ENCODE results near the gene MAEA.

The MAEA gene

GRCh38 chr4:1380368-1381151, 90.9 kb downstream of the MAEA start:
- no peak overlapping the region for H3K27ac ChIP-seq (ENCODE audit: low read depth, low read length)
- H3K9me3 ChIP-seq (ENCODE audit: control insufficient read depth, insufficient read depth, low read length) = no peaks in the 10 kb centered on the region
- H4K20me1 ChIP-seq (ENCODE audit: control insufficient read depth, insufficient read depth, low read depth, low read length) = no peaks in the 10 kb centered on the region
- TF ChIP-seq EZH2phosphoT487 (IDR thresholded peaks at IDR 0.05; ENCODE audit: borderline replicate concordance, low read length) = no peak
- TF ChIP-seq CTCF (IDR thresholded peaks at IDR 0.05; ENCODE audit: low read depth, low read length, poor library complexity, severe bottlenecking) = no peak
- H3K4me2 ChIP-seq (ENCODE audit: low read length) = no peak overlapping the region
- no peaks in the 10 kb centered on the region for H3K4me1 ChIP-seq (ENCODE audit: control insufficient read depth, low read length)
- H3K79me2 ChIP-seq (ENCODE audit: control insufficient read depth, low read length) = no peaks in the 10 kb centered on the region
- no peak overlapping the region for H3K4me3 ChIP-seq (ENCODE audit: low read length)
- no peaks in the 10 kb centered on the region for H3K36me3 ChIP-seq (ENCODE audit: control insufficient read depth, low read length)
- no peaks in the 10 kb centered on the region for H3K9me2 ChIP-seq (replicated peaks; ENCODE audit: control insufficient read depth, low read length)
- no peaks in the 10 kb centered on the region for H3K27me3 ChIP-seq (ENCODE audit: control insufficient read depth, low read length)
- H3F3A ChIP-seq (ENCODE audit: control insufficient read depth, insufficient read depth) = no peaks in the 10 kb centered on the region

- no peaks in the 10 kb centered on the region for H3K27me3 ChIP-seq (ENCODE audit: control insufficient read depth, low read length)
- TF ChIP-seq CTCF (IDR thresholded peaks at IDR 0.05; ENCODE audit: low read depth, low read length, poor library complexity, severe bottlenecking) = no peak
- no peak for TF ChIP-seq EZH2phosphoT487 (IDR thresholded peaks at IDR 0.05; ENCODE audit: borderline replicate concordance, low read length)
- H3K4me3 ChIP-seq (ENCODE audit: low read length) = no peak overlapping the region
- H3F3A ChIP-seq (ENCODE audit: control insufficient read depth, insufficient read depth) = no peaks in the 10 kb centered on the region
- H3K4me2 ChIP-seq (ENCODE audit: low read length) = no peak overlapping the region
- no peaks in the 10 kb centered on the region for H4K20me1 ChIP-seq (ENCODE audit: control insufficient read depth, insufficient read depth, low read depth, low read length)
- H3K27ac ChIP-seq (ENCODE audit: low read depth, low read length) = no peak overlapping the region
- H3K9me2 ChIP-seq (replicated peaks; ENCODE audit: control insufficient read depth, low read length) = no peaks in the 10 kb centered on the region
- no peaks in the 10 kb centered on the region for H3K9me3 ChIP-seq (ENCODE audit: control insufficient read depth, insufficient read depth, low read length)
- no peaks in the 10 kb centered on the region for H3K4me1 ChIP-seq (ENCODE audit: control insufficient read depth, low read length)
- H3K36me3 ChIP-seq (ENCODE audit: control insufficient read depth, low read length) = no peaks in the 10 kb centered on the region
- no peaks in the 10 kb centered on the region for H3K79me2 ChIP-seq (ENCODE audit: control insufficient read depth, low read length)
These were observed 91.5 kb downstream of the MAEA start for GRCh38 chr4:1381181-1381621.

- Histone ChIP-seq H3K27me3 (ENCODE audit: control insufficient read depth, low read length) (no peaks in the 10 kb centered on the region), H3K36me3 (ENCODE audit: control insufficient read depth, low read length) (no peaks in the 10 kb centered on the region), H3K9me3 (ENCODE audit: control insufficient read depth, insufficient read depth, low read length) (no peaks in the 10 kb centered on the region), H3K4me3 (ENCODE audit: low read length) (no peak overlapping the region), H3K79me2 (ENCODE audit: control insufficient read depth, low read length) (no peaks in the 10 kb centered on the region), H3K27ac (ENCODE audit: low read depth, low read length) (no peak overlapping the region), H4K20me1 (ENCODE audit: control insufficient read depth, insufficient read depth, low read depth, low read length) (no peaks in the 10 kb centered on the region), H3F3A (ENCODE audit: control insufficient read depth, insufficient read depth) (no peaks in the 10 kb centered on the region), H3K4me2 (ENCODE audit: low read length) (no peak overlapping the region), H3K9me2 (replicated peaks; ENCODE audit: control insufficient read depth, low read length) (no peaks in the 10 kb centered on the region), H3K4me1 (ENCODE audit: control insufficient read depth, low read length) (no peaks in the 10 kb centered on the region)
- no peak for TF ChIP-seq CTCF (IDR thresholded peaks at IDR 0.05; ENCODE audit: low read depth, low read length, poor library complexity, severe bottlenecking)
These were observed 92.4 kb downstream of the MAEA start for GRCh38 chr4:1381944-1382541.

Data from DOHH2 (cell line).